ENCODE results near the gene MAG. TPM values are rescaled to one million over a fixed set of nuclear protein-coding genes. Genes with fewer than 3 reads are reported as not detected.

The MAG gene
- total RNA-seq, 4 donors from 2014 or later, result 0.10 TPM; not detected in 3

GRCh38 chr19:35320065-35320713, 28.2 kb downstream of the MAG start:
- WGBS, 2 donors, result 65 to 66% methylated on average over 12 of the region's 12 CpGs
- no peak for DNase-seq (ENCODE audit: low spot score in 2 of 2)
- H3K4me3 ChIP-seq (ENCODE audit: low read depth, poor library complexity, severe bottlenecking), result no peak overlapping the region
- intact Hi-C loops (cut with DNase I; ENCODE audit: low total_unique reads), result no loop called here
- no peak for TF ChIP-seq CTCF (IDR thresholded peaks at IDR 0.05)
- TF ChIP-seq POLR2A (IDR thresholded peaks at IDR 0.05), result no peak

GRCh38 chr19:35321291-35321690, 29.3 kb downstream of the MAG start:
- TF ChIP-seq CTCF (IDR thresholded peaks at IDR 0.05) (no peak), POLR2A (IDR thresholded peaks at IDR 0.05) (no peak)
- 87 to 91% methylated on average over 2 of the region's 2 CpGs for WGBS, 2 donors
- no peak for DNase-seq (ENCODE audit: low spot score in 2 of 2)
- H3K4me3 ChIP-seq (ENCODE audit: low read depth, poor library complexity, severe bottlenecking), result no peak overlapping the region
- intact Hi-C loops (cut with DNase I; ENCODE audit: low total_unique reads), result no loop called here

- 92 to 94% methylated on average over 9 of the region's 9 CpGs for WGBS, 2 donors
- intact Hi-C loops (cut with DNase I; ENCODE audit: low total_unique reads), result no loop called here
- H3K4me3 ChIP-seq (ENCODE audit: low read depth, poor library complexity, severe bottlenecking), result no peak overlapping the region
- no peak for DNase-seq (ENCODE audit: low spot score in 2 of 2)
- TF ChIP-seq CTCF (IDR thresholded peaks at IDR 0.05), result no peak
- no peak for TF ChIP-seq POLR2A (IDR thresholded peaks at IDR 0.05)
These were observed 30.1 kb downstream of the MAG start for GRCh38 chr19:35322014-35322413.

GRCh38 chr19:35327642-35328041, 35.7 kb downstream of the MAG start:
- no peak for DNase-seq (ENCODE audit: low spot score in 2 of 2)
- TF ChIP-seq POLR2A (IDR thresholded peaks at IDR 0.05) (no peak), CTCF (IDR thresholded peaks at IDR 0.05) (no peak)
- intact Hi-C loops (cut with DNase I; ENCODE audit: low total_unique reads), result no loop called here
- H3K4me3 ChIP-seq (ENCODE audit: low read depth, poor library complexity, severe bottlenecking), result no peak overlapping the region
- 65 to 66% methylated on average over 4 of the region's 4 CpGs for WGBS, 2 donors

GRCh38 chr19:35328851-35329285, 36.9 kb downstream of the MAG start, which contains the start of gene CD22:
TSS of gene CD22 (plus strand) at chr19:35329187. CDS start at chr19:35332041, 2,854 bp downstream.
- no peak within 1 kb of the TSS for H3K4me3 ChIP-seq (ENCODE audit: low read depth, poor library complexity, severe bottlenecking)
- no peak for DNase-seq (ENCODE audit: low spot score in 2 of 2)
- intact Hi-C loops (cut with DNase I; ENCODE audit: low total_unique reads), result no loop called here
- TF ChIP-seq POLR2A (IDR thresholded peaks at IDR 0.05), result no peak
- no peak for TF ChIP-seq CTCF (IDR thresholded peaks at IDR 0.05)
- 81 to 87% methylated on average over 12 of the region's 12 CpGs for WGBS, 2 donors

- WGBS, 2 donors, result 82 to 96% methylated on average over 4 of the region's 4 CpGs
- no peak overlapping the region for H3K4me3 ChIP-seq (ENCODE audit: low read depth, poor library complexity, severe bottlenecking)
- intact Hi-C loops (cut with DNase I; ENCODE audit: low total_unique reads), result no loop called here
These were observed 37.4 kb downstream of the MAG start for GRCh38 chr19:35329323-35329722.

More at GRCh38 chr19:35329323-35329722, 37.4 kb downstream of the MAG start:
- no peak for DNase-seq (ENCODE audit: low spot score in 2 of 2)
- TF ChIP-seq CTCF (IDR thresholded peaks at IDR 0.05), result no peak
- TF ChIP-seq POLR2A (IDR thresholded peaks at IDR 0.05), result no peak
